Esophagus muscularis mucosa (tissue), 4 donors: Measurements from ENCODE around the gene GLTP. TPM values are rescaled to one million over a fixed set of nuclear protein-coding genes. Genes with fewer than 3 reads are reported as not detected.

ENCODE experiments used
- DNase-seq: peaks from one replicate; pipeline ENCODE4 v3.0.0-alpha.2; 2017; ENCODE audit errors: extremely low spot score
- H3K27ac ChIP-seq, 4 donors: fragments of 200-600 bp; sonication (generic); replicated peaks in 1 of 4; 1 replicate in 3 of 4; 2 replicates in 1 of 4; pipeline ENCODE4 v1.5.1; 2016 to 2019; ENCODE audit warnings: mild to moderate bottlenecking in 1 of 4
- H3K27me3 ChIP-seq, 4 donors: fragments of 200-600 bp; sonication (generic); one replicate each; pipeline versions ENCODE4 v1.5.1 to v1.6.0; 2016 to 2019
- H3K36me3 ChIP-seq, 4 donors: fragments of 200-600 bp; sonication (generic); one replicate each; pipeline ENCODE4 v1.5.1; 2016 to 2019
- H3K4me1 ChIP-seq, 4 donors: fragments of 200-600 bp; sonication (generic); one replicate each; pipeline ENCODE4 v1.5.1; 2016 to 2019
- H3K4me3 ChIP-seq, 4 donors: fragments of 200-600 bp; sonication (generic); 1 replicate in 2 of 4; 2 replicates in 2 of 4; pipeline ENCODE4 v1.5.1; 2016 to 2019; ENCODE audit warnings: mild to moderate bottlenecking in 4 of 4, moderate library complexity in 1 of 4
- H3K9me3 ChIP-seq, 4 donors: fragments of 200-600 bp; sonication (generic); 1 replicate in 3 of 4; 2 replicates in 1 of 4; pipeline ENCODE4 v1.5.1; 2016 to 2019
- EP300 ChIP-seq: sonication (generic); formaldehyde crosslinking; IDR thresholded peaks from one replicate; pipeline ENCODE4 v1.6.1; 2017; ENCODE audit warnings: antibody characterized with exemption
- POLR2A ChIP-seq: fragments of 450-650 bp; IDR thresholded peaks from one replicate; pipeline ENCODE4 v1.6.1; 2017; ENCODE audit warnings: antibody characterized with exemption, moderate library complexity, mild to moderate bottlenecking, low read depth
- POLR2AphosphoS5 ChIP-seq, 2 donors: sonication (generic); formaldehyde crosslinking; IDR thresholded peaks; one replicate each; pipeline ENCODE4 v1.6.1; 2017; ENCODE audit warnings: antibody characterized with exemption in 2 of 2
- WGBS: methylation state at CpG from one replicate; pipeline ENCODE4 v1.1.5; 2018; 5-methylcytosine and 5-hydroxymethylcytosine counted together
- intact Hi-C: fragments of 100-400 bp; cut with DNase I; formaldehyde crosslinking; loops from one replicate; pipeline ENCODE4 v1.15.1; 2023
- small RNA-seq, 3 donors: library from RNA; depleted of rRNA; stranded (forward); fragments of <200 nt; gene quantifications; one replicate each; pipeline ENCODE3, GENCODE V24; 2016
- total RNA-seq, 4 donors: library from RNA; depleted of rRNA; stranded (reverse); fragments of >200 nt; gene quantifications; one replicate each; pipeline versions ENCODE4 v1.1.0 to v1.2.1, GENCODE V29; 2016
- TF ChIP-seq, protein P1 (sequence below), 3 experiments: fragments of 200-600 bp in 2 of 3; fragments of 450-650 bp in 1 of 3; sonication (generic) in 2 of 3; IDR thresholded peaks; one replicate each; pipeline ENCODE4 v1.5.1; 2017 to 2019; ENCODE audit warnings: antibody characterized with exemption in 3 of 3, mild to moderate bottlenecking in 2 of 3, moderate library complexity in 1 of 3

The GLTP gene
- total RNA-seq, 4 donors from 2014 or later = 37.0 to 47.7 (median 39.6) TPM

DNA sequence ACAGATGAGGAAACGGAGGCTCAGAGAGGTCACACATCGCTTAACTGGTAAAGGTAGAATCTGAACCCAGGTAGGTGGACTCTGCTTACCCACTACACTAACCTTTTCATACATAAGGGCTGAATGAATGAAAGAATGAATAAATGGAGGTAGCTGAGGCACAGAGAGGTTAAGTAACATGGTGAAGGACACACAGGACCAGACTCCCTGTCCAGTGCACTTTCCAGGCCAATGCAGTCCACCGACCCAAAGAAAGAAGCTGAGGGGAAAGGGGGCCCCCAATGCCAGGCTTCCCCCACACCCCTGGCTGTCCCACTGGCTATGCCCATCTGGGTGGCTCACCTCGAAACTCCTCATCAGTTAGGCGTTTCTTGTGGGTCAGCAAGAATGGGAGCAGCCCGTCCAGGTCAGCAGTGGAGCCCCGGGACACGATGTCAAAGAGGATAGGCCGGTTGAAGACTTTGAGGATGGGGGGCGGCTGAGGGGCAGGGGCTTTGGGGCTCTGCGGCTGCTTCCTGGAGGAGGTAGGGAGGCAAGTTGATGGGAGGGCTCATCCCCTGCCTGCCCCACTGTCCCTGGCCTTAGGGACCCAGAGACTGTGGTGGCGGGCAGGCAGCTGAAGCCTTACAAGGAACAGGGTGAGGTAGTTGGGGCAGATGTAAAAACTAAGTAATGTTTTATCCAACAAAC is 72.2 kb downstream of the GLTP start:
- Histone ChIP-seq H3K4me3 (no peak overlapping the region), H3K27ac (no peak overlapping the region), H3K9me3 (no peaks in the 10 kb centered on the region), H3K27me3 (peaks cover 0 to 14% (median 0%) of the 10 kb centered on the region in 4 donors), H3K36me3 (no peaks in the 10 kb centered on the region), H3K4me1 (peaks cover 0 to 4% (median 0%) of the 10 kb centered on the region in 4 donors)
- TF ChIP-seq POLR2AphosphoS5 (IDR thresholded peaks at IDR 0.05) (no peak), EP300 (no peak)
- no peak for DNase-seq
- 94% methylated on average over 12 of the region's 12 CpGs for WGBS
- intact Hi-C loops = no loop called here

DNA sequence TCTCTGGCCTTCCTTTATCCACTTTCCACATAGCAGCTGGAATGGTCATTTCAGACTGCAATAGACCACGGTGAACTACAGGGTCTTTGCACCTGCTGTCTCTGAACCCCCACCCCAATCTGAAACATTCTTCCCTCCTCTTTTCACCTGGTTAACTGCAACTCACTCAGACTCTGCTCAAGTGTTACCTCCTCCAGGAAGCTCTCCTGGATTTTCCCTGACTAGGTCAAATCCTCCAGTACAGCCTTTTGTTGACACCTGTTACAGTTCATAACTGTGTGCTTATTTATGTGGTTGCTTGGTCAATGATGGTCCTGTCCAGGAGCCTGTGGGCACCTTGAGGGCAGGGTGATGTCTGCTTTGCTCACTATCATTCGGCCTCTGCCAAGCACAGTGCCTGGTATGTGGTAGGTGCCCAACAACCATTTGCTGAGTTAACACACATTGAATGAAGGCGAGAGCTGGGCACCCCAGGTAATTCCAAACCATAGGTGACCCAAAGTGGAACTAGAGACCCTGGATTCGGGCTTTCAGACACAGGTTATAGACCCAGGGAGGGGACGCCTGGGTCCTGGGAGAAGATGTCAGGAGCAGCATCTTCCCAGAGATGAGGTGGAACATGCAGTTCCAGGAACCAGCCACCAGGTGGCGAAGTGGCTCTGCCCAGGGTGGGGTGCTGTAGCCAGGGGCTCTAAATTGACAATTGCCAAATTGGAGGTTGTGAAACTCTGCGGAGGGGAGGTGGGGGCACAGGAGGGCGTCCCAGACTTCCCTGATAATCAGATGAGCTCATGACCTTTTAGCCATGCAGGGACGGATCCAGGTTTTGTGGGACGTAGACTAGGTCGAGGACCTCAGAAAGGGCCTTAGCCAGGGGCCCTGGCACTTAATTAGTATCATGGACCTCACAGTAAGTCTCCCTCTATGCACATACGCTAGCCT is 75.2 kb downstream of the GLTP start:
- TF ChIP-seq, protein P1, sequence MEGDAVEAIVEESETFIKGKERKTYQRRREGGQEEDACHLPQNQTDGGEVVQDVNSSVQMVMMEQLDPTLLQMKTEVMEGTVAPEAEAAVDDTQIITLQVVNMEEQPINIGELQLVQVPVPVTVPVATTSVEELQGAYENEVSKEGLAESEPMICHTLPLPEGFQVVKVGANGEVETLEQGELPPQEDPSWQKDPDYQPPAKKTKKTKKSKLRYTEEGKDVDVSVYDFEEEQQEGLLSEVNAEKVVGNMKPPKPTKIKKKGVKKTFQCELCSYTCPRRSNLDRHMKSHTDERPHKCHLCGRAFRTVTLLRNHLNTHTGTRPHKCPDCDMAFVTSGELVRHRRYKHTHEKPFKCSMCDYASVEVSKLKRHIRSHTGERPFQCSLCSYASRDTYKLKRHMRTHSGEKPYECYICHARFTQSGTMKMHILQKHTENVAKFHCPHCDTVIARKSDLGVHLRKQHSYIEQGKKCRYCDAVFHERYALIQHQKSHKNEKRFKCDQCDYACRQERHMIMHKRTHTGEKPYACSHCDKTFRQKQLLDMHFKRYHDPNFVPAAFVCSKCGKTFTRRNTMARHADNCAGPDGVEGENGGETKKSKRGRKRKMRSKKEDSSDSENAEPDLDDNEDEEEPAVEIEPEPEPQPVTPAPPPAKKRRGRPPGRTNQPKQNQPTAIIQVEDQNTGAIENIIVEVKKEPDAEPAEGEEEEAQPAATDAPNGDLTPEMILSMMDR (IDR thresholded peaks at IDR 0.05) = peak; percentile 93 to 98 (median 98)
- TF ChIP-seq EP300 = no peak
- Histone ChIP-seq H3K27me3 (peaks cover 0 to 4% (median 0%) of the 10 kb centered on the region in 4 donors), H3K27ac (no peak overlapping the region), H3K4me3 (no peak overlapping the region), H3K4me1 (peaks cover 0 to 4% (median 0%) of the 10 kb centered on the region in 4 donors), H3K36me3 (no peaks in the 10 kb centered on the region), H3K9me3 (no peaks in the 10 kb centered on the region)
- 58% methylated on average over 7 of the region's 12 CpGs for WGBS
- intact Hi-C loops = loop anchor here (1.0 kb wide), 2 partner anchors 40 to 74 kb away; no protein-coding TSS in a partner anchor
- DNase-seq = no peak

DNA sequence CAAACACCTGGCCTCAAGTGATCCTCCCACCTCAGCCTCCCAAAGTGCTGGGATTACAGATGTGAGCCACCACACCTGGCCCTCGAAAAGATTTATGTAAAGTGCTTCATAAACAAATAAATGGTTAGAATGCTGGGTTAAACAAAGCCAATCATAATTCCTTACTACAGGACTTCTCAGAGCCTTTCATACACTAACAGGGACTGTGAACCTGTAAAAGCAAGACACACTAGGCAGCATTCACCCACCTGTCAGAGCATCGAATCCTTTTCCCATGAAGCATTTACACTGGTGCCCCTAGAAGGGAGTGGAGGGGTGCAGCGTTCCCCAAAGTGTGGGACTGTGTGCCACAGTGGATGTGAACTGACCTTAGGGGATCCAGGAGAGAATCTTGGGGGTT is 76.7 kb downstream of the GLTP start:
- Histone ChIP-seq H3K27ac (no peak overlapping the region), H3K4me3 (no peak overlapping the region), H3K27me3 (no peaks in the 10 kb centered on the region), H3K4me1 (peaks cover 0 to 4% (median 0%) of the 10 kb centered on the region in 4 donors), H3K9me3 (no peaks in the 10 kb centered on the region), H3K36me3 (no peaks in the 10 kb centered on the region)
- no peak for DNase-seq
- WGBS = 82% methylated on average over 3 of the region's 3 CpGs
- intact Hi-C loops = no loop called here
- TF ChIP-seq POLR2A = no peak
- no peak for TF ChIP-seq POLR2AphosphoS5 (IDR thresholded peaks at IDR 0.05)
- TF ChIP-seq EP300 = no peak
- TF ChIP-seq, protein P1 (IDR thresholded peaks at IDR 0.05) = no peak

DNA sequence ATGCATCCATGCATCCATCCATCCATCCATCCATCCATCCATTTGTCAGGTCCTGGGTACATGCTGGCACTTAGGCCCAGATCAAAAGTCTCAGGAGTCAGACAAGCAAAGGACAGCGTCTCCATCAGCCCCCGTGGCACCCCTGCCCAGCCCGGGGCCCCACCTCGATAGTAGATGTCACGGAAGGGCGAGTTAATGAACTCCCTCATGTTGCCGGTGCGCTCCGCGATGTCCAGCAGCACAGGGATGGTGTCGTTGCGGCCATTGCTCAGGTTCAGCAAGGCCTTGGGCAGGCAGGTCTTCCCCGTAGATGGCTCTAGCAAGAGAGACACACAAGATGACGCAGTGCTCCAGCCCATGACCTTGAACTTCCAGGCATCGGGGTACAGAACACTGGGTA is 77.5 kb downstream of the GLTP start:
- 98% methylated on average over 11 of the region's 15 CpGs for WGBS
- H3K27me3 ChIP-seq = no peaks in the 10 kb centered on the region
- no peak for DNase-seq
- no peak overlapping the region for H3K4me3 ChIP-seq
- H3K36me3 ChIP-seq = no peaks in the 10 kb centered on the region
- no peak overlapping the region for H3K27ac ChIP-seq
- no peak for TF ChIP-seq EP300
- no peak for TF ChIP-seq POLR2A
- TF ChIP-seq, protein P1 (IDR thresholded peaks at IDR 0.05) = no peak
- no peak for TF ChIP-seq POLR2AphosphoS5 (IDR thresholded peaks at IDR 0.05)
- H3K4me1 ChIP-seq = peaks cover 0 to 4% (median 0%) of the 10 kb centered on the region in 4 donors
- intact Hi-C loops = no loop called here
- no peaks in the 10 kb centered on the region for H3K9me3 ChIP-seq

Small RNA genes lying within 50 kb of the gene (small RNA-seq; reads per million reads assigned to genes)
- 0 reads per million in 3 donors for gene MIR4497
- gene RN7SL441P = 0 reads per million in 3 donors

Other genes with a start within 250 kb of the GLTP start
- 1 to 10 TPM in 3 of 4 donors, under 1 TPM in 1; 0.42 to 3.8 (median 3.2) TPM for gene FAM222A, start 166.7 kb downstream of the GLTP start, total RNA-seq
- under 1 TPM; under 0.01 to 0.63 (median 0.35) TPM for gene TRPV4, start 47.1 kb downstream of the GLTP start, total RNA-seq
- gene TCHP, start 19.7 kb upstream of the GLTP start, total RNA-seq = 10 to 100 TPM; 17.1 to 31.6 (median 21.0) TPM
- gene GIT2, start 115.8 kb upstream of the GLTP start, total RNA-seq = 10 to 100 TPM; 28.7 to 46.5 (median 36.2) TPM
- gene ANKRD13A, start 118.9 kb upstream of the GLTP start, total RNA-seq = 100 to 1,000 TPM in 2 of 4 donors, 10 to 100 TPM in 2; 91.3 to 165 (median 124) TPM
- gene C12orf76, start 168.0 kb upstream of the GLTP start, total RNA-seq = 10 to 100 TPM; 13.6 to 14.7 (median 13.9) TPM
- gene IFT81, start 243.8 kb upstream of the GLTP start, total RNA-seq = 10 to 100 TPM; 15.1 to 27.4 (median 15.9) TPM